Progenitor cell of endocrine pancreas (in vitro differentiated cells): ENCODE measurements around the gene CALM1. TPM values are rescaled to one million over a fixed set of nuclear protein-coding genes. Genes with fewer than 3 reads are reported as not detected.

Experiments used
- DNase-seq: peaks from one replicate; pipeline ENCODE4 v3.0.0; 2021; ENCODE audit warnings: low spot score; ENCODE audit not compliant: unreplicated experiment
- H3K27ac Mint-ChIP-seq: 2 replicates; pipeline ENCODE4 v1.8.0; 2021; ENCODE audit warnings: mild to moderate bottlenecking, moderate library complexity, mixed read lengths
- H3K27me3 Mint-ChIP-seq: 2 replicates; pipeline ENCODE4 v1.8.0; 2021; ENCODE audit warnings: mixed read lengths
- H3K36me3 Mint-ChIP-seq: 2 replicates; pipeline ENCODE4 v1.8.0; 2022; ENCODE audit warnings: mixed read lengths; ENCODE audit not compliant: insufficient read depth
- H3K4me1 Mint-ChIP-seq: 2 replicates; pipeline ENCODE4 v1.8.0; 2021; ENCODE audit warnings: low read depth, mixed read lengths
- H3K4me3 Mint-ChIP-seq: 2 replicates; pipeline ENCODE4 v1.8.0; 2021; ENCODE audit warnings: low read depth, mild to moderate bottlenecking, moderate library complexity, mixed read lengths
- H3K9me3 Mint-ChIP-seq: 2 replicates; pipeline ENCODE4 v1.8.0; 2021; ENCODE audit warnings: low read depth, mixed read lengths
- total RNA-seq: library from RNA; stranded (reverse); gene quantifications from 2 replicates; pipeline ENCODE4 v1.2.1, GENCODE V29; 2021
- TF ChIP-seq, protein P1 (sequence below): fragments of 200-600 bp; sonication (generic); IDR thresholded peaks from one replicate; pipeline ENCODE4 v1.5.0; 2021; ENCODE audit warnings: antibody characterized with exemption, mild to moderate bottlenecking; ENCODE audit not compliant: unreplicated experiment

CALM1 gene
- total RNA-seq, 1 donor from 2014 or later = 331 TPM

DNA sequence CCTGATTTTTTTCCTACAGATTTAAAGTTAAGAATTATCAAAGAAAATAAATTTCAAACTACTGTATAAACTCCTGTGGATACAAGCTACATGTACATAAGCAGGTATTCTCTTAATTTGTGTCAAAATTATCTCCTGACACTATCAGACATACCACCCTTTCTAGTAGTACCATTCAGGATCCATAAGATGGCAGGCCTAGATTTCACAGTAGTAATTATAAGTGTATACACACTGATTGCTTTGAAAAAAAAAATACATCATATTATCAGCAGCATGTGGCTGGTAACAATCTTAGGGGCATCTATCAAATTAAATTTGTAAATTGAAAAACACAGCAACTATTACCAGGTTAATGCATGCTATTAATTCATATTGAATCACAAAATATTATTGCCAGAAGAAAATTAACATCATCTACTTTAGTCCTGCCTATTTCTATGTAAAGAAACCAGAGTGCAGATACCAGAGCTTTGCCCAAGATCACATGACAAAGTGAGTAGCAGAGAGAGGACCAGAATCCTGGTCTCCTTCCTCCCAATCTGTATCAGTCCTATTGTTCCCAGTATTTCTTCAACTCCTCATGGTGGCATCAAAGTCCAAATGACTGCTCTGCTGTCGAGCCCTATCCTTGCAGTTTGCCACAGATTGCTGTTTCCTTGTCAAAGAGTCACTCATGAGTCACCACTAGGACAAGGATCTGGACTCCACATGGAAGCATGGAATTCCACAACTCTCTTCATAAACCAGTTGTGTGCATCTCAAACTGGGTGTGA is 27.7 kb upstream of the CALM1 start:
- Mint-ChIP-seq H3K9me3 (no peaks in the 10 kb centered on the region), H3K27ac (no peak overlapping the region), H3K36me3 (no peaks in the 10 kb centered on the region), H3K4me1 (no peaks in the 10 kb centered on the region), H3K27me3 (no peaks in the 10 kb centered on the region), H3K4me3 (no peak overlapping the region)
- no peak for DNase-seq
- TF ChIP-seq, protein P1, sequence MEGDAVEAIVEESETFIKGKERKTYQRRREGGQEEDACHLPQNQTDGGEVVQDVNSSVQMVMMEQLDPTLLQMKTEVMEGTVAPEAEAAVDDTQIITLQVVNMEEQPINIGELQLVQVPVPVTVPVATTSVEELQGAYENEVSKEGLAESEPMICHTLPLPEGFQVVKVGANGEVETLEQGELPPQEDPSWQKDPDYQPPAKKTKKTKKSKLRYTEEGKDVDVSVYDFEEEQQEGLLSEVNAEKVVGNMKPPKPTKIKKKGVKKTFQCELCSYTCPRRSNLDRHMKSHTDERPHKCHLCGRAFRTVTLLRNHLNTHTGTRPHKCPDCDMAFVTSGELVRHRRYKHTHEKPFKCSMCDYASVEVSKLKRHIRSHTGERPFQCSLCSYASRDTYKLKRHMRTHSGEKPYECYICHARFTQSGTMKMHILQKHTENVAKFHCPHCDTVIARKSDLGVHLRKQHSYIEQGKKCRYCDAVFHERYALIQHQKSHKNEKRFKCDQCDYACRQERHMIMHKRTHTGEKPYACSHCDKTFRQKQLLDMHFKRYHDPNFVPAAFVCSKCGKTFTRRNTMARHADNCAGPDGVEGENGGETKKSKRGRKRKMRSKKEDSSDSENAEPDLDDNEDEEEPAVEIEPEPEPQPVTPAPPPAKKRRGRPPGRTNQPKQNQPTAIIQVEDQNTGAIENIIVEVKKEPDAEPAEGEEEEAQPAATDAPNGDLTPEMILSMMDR = no peak

DNA sequence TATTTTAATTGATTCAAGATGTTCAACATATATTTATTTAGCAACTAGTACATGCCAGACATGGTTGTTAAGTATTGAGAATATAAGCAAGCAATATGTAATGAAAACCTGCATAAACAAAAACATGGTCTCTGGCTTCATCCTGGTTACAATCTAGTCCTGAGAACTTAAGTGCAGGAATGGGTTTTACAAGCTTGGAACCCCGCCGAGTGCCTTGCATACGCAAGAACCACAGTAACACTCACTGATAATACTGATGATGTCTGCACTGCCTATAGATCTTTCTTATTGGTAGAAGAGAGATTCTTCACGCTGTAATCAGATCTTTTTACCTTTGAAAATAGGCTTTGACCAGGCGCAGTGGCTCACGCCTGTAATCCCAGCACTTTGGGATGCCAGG is 22.9 kb upstream of the CALM1 start:
- H3K4me1 Mint-ChIP-seq = no peaks in the 10 kb centered on the region
- H3K27ac Mint-ChIP-seq = no peak overlapping the region
- no peaks in the 10 kb centered on the region for H3K9me3 Mint-ChIP-seq
- TF ChIP-seq, protein P1 = no peak
- no peaks in the 10 kb centered on the region for H3K27me3 Mint-ChIP-seq
- H3K36me3 Mint-ChIP-seq = no peaks in the 10 kb centered on the region
- no peak overlapping the region for H3K4me3 Mint-ChIP-seq
- DNase-seq = no peak

DNA sequence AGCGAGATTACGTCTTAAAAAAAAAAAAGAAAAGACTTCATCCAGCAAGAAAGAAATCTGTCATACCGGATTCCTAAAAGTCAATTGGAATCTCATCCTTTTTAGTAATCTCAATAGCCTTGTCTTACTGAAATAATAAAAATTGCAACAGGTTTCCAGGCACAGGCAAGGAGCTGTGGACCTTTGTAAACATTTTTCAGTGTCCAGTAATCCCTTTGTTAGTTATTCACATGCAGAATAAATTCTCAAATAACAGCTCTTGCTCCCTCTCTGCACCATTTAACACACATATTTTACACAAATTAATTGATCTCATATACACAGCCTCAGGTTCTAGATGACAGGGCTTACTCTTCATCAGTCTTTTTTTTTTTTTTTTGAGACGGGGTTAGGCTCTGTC is 22.0 kb upstream of the CALM1 start:
- no peaks in the 10 kb centered on the region for H3K9me3 Mint-ChIP-seq
- TF ChIP-seq, protein P1 = no peak
- no peak overlapping the region for H3K27ac Mint-ChIP-seq

DNA sequence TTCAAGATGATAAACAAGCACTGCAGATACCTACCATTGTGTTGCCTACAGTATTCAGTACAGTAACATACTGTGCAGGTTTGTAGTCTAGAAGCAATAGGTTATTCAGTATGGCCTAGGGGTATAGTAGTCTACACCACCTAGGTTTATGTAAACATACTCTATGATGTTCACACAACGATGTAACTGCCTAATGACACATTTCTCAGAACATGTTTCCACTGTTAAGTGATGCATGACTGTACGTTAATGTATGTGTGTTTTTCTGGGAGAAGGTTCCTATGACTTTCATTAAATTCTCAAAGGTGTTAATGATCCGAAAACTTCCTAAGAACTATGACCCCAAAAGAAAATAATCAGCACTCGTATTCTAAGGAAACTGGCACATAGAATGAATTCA is 20.9 kb upstream of the CALM1 start:
- H3K27me3 Mint-ChIP-seq = no peaks in the 10 kb centered on the region
- DNase-seq = no peak
- H3K9me3 Mint-ChIP-seq = no peaks in the 10 kb centered on the region
- H3K4me3 Mint-ChIP-seq = no peak overlapping the region
- peaks cover 8% of the 10 kb centered on the region for H3K4me1 Mint-ChIP-seq
- TF ChIP-seq, protein P1 = no peak
- no peaks in the 10 kb centered on the region for H3K36me3 Mint-ChIP-seq
- no peak overlapping the region for H3K27ac Mint-ChIP-seq

More for the DNA sequence above, 22.0 kb upstream of the CALM1 start:
- Mint-ChIP-seq H3K4me3 (no peak overlapping the region), H3K36me3 (no peaks in the 10 kb centered on the region), H3K4me1 (peaks cover 8% of the 10 kb centered on the region), H3K27me3 (no peaks in the 10 kb centered on the region)
- no peak for DNase-seq

DNA sequence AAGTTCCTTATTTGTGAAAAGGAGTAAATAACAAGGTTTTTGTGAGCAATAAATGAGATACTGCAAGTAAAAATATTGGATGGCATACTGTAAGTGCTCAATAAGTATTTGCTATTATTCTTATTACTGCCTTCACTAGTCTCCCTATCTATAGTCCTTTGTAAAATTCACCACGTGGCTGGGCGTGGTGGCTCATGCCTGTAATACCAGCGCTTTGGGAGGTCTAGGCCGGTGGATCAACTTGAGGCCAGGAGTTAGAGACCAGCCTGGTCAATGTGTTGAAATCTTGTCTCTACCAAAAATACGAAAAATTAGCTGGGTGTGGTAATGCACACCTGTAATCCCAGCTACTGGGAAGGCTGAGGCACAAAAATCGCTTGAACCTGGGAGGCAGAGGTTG is 18.6 kb upstream of the CALM1 start:
- DNase-seq = no peak
- H3K9me3 Mint-ChIP-seq = no peaks in the 10 kb centered on the region
- H3K36me3 Mint-ChIP-seq = no peaks in the 10 kb centered on the region
- peaks cover 8% of the 10 kb centered on the region for H3K4me1 Mint-ChIP-seq
- no peak overlapping the region for H3K27ac Mint-ChIP-seq
- no peaks in the 10 kb centered on the region for H3K27me3 Mint-ChIP-seq
- TF ChIP-seq, protein P1 = no peak
- no peak overlapping the region for H3K4me3 Mint-ChIP-seq
